Stomach (tissue), 4 donors: ENCODE results near the gene MYO5B.

Experiments
- EP300 ChIP-seq: sonication (generic); formaldehyde crosslinking; IDR thresholded peaks from one replicate; pipeline ENCODE4 v1.6.1; 2017; ENCODE audit warnings: antibody characterized with exemption
- POLR2A ChIP-seq, 4 donors: fragments of 450-650 bp; IDR thresholded peaks; one replicate each; pipeline ENCODE4 v1.6.1; 2016; ENCODE audit warnings: antibody characterized with exemption in 4 of 4, control low read depth in 2 of 4, mild to moderate bottlenecking in 1 of 4, moderate library complexity in 1 of 4
- POLR2AphosphoS5 ChIP-seq, 3 donors: sonication (generic); formaldehyde crosslinking; IDR thresholded peaks; one replicate each; pipeline ENCODE4 v1.6.1; 2016; ENCODE audit warnings: antibody characterized with exemption in 3 of 3
- TF ChIP-seq, protein P1 (sequence below), 7 experiments: fragments of 450-650 bp in 4 of 7; fragments of 200-600 bp in 3 of 7; sonication (generic) in 3 of 7; IDR thresholded peaks; one replicate each; pipeline ENCODE4 v1.5.1; 2016 to 2019; ENCODE audit warnings: antibody characterized with exemption in 7 of 7, control low read depth in 2 of 7, mild to moderate bottlenecking in 1 of 7

DNA sequence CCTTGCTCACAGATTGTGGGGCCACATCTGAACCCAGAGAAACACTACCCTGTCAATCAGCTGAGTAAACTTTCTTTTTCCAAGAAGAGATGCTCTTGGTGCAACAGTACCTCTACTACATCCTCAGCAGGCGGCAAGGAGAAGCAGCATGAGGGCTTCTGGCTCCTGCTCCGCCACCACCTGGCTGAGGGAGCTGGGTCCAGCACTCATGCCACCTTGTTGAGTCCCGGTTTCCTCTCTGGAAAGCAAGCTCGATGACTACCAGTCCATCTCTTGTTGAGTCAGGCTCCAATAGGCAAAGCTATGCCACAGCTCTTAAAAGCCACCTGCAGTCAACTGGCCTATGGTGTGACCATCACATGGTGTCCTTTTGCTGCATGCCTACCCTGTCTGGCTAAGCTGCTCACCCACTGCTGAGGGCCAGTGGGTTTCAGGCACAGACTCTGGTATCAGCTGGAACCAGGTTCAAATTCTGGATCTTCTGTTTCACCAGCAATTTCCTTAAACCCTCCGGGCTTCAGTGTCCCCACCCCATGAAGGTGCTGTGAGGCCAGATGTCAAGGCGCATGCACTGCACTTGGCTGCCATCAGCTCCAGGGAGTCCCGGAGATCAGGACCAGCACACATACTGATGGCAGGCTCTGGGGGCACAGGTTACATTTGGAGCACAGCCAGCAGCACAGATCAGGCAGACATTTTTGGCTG is 339.1 kb downstream of the MYO5B start:
- TF ChIP-seq POLR2A (IDR thresholded peaks at IDR 0.05) (no peak), POLR2AphosphoS5 (IDR thresholded peaks at IDR 0.05) (no peak), EP300 (no peak)
- TF ChIP-seq, protein P1, sequence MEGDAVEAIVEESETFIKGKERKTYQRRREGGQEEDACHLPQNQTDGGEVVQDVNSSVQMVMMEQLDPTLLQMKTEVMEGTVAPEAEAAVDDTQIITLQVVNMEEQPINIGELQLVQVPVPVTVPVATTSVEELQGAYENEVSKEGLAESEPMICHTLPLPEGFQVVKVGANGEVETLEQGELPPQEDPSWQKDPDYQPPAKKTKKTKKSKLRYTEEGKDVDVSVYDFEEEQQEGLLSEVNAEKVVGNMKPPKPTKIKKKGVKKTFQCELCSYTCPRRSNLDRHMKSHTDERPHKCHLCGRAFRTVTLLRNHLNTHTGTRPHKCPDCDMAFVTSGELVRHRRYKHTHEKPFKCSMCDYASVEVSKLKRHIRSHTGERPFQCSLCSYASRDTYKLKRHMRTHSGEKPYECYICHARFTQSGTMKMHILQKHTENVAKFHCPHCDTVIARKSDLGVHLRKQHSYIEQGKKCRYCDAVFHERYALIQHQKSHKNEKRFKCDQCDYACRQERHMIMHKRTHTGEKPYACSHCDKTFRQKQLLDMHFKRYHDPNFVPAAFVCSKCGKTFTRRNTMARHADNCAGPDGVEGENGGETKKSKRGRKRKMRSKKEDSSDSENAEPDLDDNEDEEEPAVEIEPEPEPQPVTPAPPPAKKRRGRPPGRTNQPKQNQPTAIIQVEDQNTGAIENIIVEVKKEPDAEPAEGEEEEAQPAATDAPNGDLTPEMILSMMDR (IDR thresholded peaks at IDR 0.05), result no peak
